ENCODE measurements around the gene C1QB. TPM values are rescaled to one million over a fixed set of nuclear protein-coding genes. Genes with fewer than 3 reads are reported as not detected.
"Not testable (repeated sequence)": the region's sequence is repeated elsewhere in the genome, so short reads cannot be mapped to it uniquely, and the experiment has no call there.

C1QB gene
- polyA plus RNA-seq, 2 donors, result 12.8 to 29.1 TPM

GRCh38 chr1:22673486-22674409 lies 20.7 kb downstream of the C1QB start:
- 16% methylated on average over 17 of the region's 17 CpGs for WGBS, 2 donors
- no peaks in the 10 kb centered on the region for H3K36me3 ChIP-seq (ENCODE audit: control insufficient read depth in 2 of 2, insufficient read depth in 2 of 2, low read length in 1 of 2)
- H3K27ac ChIP-seq (ENCODE audit: low read depth in 2 of 2, low read length in 1 of 2), result no peak overlapping the region
- no peaks in the 10 kb centered on the region for H3K4me1 ChIP-seq (ENCODE audit: control insufficient read depth in 2 of 2, insufficient read depth in 2 of 2, low read length in 1 of 2)
- no peaks in the 10 kb centered on the region for H3K27me3 ChIP-seq (ENCODE audit: control insufficient read depth in 1 of 2, insufficient read depth in 2 of 2, low read length in 2 of 2)
- no peak overlapping the region for H3K4me3 ChIP-seq (ENCODE audit: low read depth in 1 of 2, low read length in 2 of 2)
- no peaks in the 10 kb centered on the region for H3K9me3 ChIP-seq (ENCODE audit: control insufficient read depth in 2 of 2, insufficient read depth in 1 of 2, low read depth in 1 of 2, low read length in 1 of 2)

- Histone ChIP-seq H3K27ac (ENCODE audit: low read depth in 2 of 2, low read length in 1 of 2) (no peak overlapping the region), H3K9me3 (ENCODE audit: control insufficient read depth in 2 of 2, insufficient read depth in 1 of 2, low read depth in 1 of 2, low read length in 1 of 2) (no peaks in the 10 kb centered on the region), H3K36me3 (ENCODE audit: control insufficient read depth in 2 of 2, insufficient read depth in 2 of 2, low read length in 1 of 2) (no peaks in the 10 kb centered on the region), H3K4me3 (ENCODE audit: low read depth in 1 of 2, low read length in 2 of 2) (no peak overlapping the region), H3K27me3 (ENCODE audit: control insufficient read depth in 1 of 2, insufficient read depth in 2 of 2, low read length in 2 of 2) (no peaks in the 10 kb centered on the region), H3K4me1 (ENCODE audit: control insufficient read depth in 2 of 2, insufficient read depth in 2 of 2, low read length in 1 of 2) (no peaks in the 10 kb centered on the region)
- 36 to 41% methylated on average over 1 of the region's 1 CpG for WGBS, 2 donors
These were observed 21.3 kb downstream of the C1QB start for GRCh38 chr1:22674410-22674749.

GRCh38 chr1:22676151-22676550 lies 23.1 kb downstream of the C1QB start:
- not testable (repeated sequence) for H3K4me3 ChIP-seq (ENCODE audit: low read depth in 1 of 2, low read length in 2 of 2); H3K27me3 ChIP-seq (ENCODE audit: control insufficient read depth in 1 of 2, insufficient read depth in 2 of 2, low read length in 2 of 2); H3K4me1 ChIP-seq (ENCODE audit: control insufficient read depth in 2 of 2, insufficient read depth in 2 of 2, low read length in 1 of 2); H3K36me3 ChIP-seq (ENCODE audit: control insufficient read depth in 2 of 2, insufficient read depth in 2 of 2, low read length in 1 of 2); H3K27ac ChIP-seq (ENCODE audit: low read depth in 2 of 2, low read length in 1 of 2); H3K9me3 ChIP-seq (ENCODE audit: control insufficient read depth in 2 of 2, insufficient read depth in 1 of 2, low read depth in 1 of 2, low read length in 1 of 2)
- 88% methylated on average over 15 of the region's 15 CpGs for WGBS, 2 donors

GRCh38 chr1:22676916-22677583 lies 24.0 kb downstream of the C1QB start:
- no peak overlapping the region for H3K4me3 ChIP-seq (ENCODE audit: low read depth in 1 of 2, low read length in 2 of 2)
- H3K27ac ChIP-seq (ENCODE audit: low read depth in 2 of 2, low read length in 1 of 2), result no peak overlapping the region
- no peaks in the 10 kb centered on the region for H3K36me3 ChIP-seq (ENCODE audit: control insufficient read depth in 2 of 2, insufficient read depth in 2 of 2, low read length in 1 of 2)
- H3K4me1 ChIP-seq (ENCODE audit: control insufficient read depth in 2 of 2, insufficient read depth in 2 of 2, low read length in 1 of 2), result no peaks in the 10 kb centered on the region
- no peaks in the 10 kb centered on the region for H3K9me3 ChIP-seq (ENCODE audit: control insufficient read depth in 2 of 2, insufficient read depth in 1 of 2, low read depth in 1 of 2, low read length in 1 of 2)
- 57 to 69% methylated on average over 32 to 37 of the region's 37 CpGs for WGBS, 2 donors
- no peaks in the 10 kb centered on the region for H3K27me3 ChIP-seq (ENCODE audit: control insufficient read depth in 1 of 2, insufficient read depth in 2 of 2, low read length in 2 of 2)

- Histone ChIP-seq H3K27ac (ENCODE audit: low read depth in 2 of 2, low read length in 1 of 2) (no peak overlapping the region), H3K27me3 (ENCODE audit: control insufficient read depth in 1 of 2, insufficient read depth in 2 of 2, low read length in 2 of 2) (no peaks in the 10 kb centered on the region)
- whole genome bisulfite sequencing, 2 donors, result 77 to 89% methylated on average over 13 of the region's 13 CpGs
These were observed 25.2 kb downstream of the C1QB start for GRCh38 chr1:22677931-22678896.

GRCh38 chr1:22680726-22681125 lies 27.7 kb downstream of the C1QB start:
- H3K27ac ChIP-seq (ENCODE audit: low read depth in 2 of 2, low read length in 1 of 2), result no peak overlapping the region
- H3K4me1 ChIP-seq (ENCODE audit: control insufficient read depth in 2 of 2, insufficient read depth in 2 of 2, low read length in 1 of 2), result no peaks in the 10 kb centered on the region
- H3K36me3 ChIP-seq (ENCODE audit: control insufficient read depth in 2 of 2, insufficient read depth in 2 of 2, low read length in 1 of 2), result no peaks in the 10 kb centered on the region
- no peak overlapping the region for H3K4me3 ChIP-seq (ENCODE audit: low read depth in 1 of 2, low read length in 2 of 2)
- 33 to 41% methylated on average over 9 of the region's 9 CpGs for WGBS, 2 donors
- no peaks in the 10 kb centered on the region for H3K27me3 ChIP-seq (ENCODE audit: control insufficient read depth in 1 of 2, insufficient read depth in 2 of 2, low read length in 2 of 2)
- no peaks in the 10 kb centered on the region for H3K9me3 ChIP-seq (ENCODE audit: control insufficient read depth in 2 of 2, insufficient read depth in 1 of 2, low read depth in 1 of 2, low read length in 1 of 2)

More at GRCh38 chr1:22677931-22678896, 25.2 kb downstream of the C1QB start:
- Histone ChIP-seq H3K36me3 (ENCODE audit: control insufficient read depth in 2 of 2, insufficient read depth in 2 of 2, low read length in 1 of 2) (no peaks in the 10 kb centered on the region), H3K4me3 (ENCODE audit: low read depth in 1 of 2, low read length in 2 of 2) (no peak overlapping the region), H3K9me3 (ENCODE audit: control insufficient read depth in 2 of 2, insufficient read depth in 1 of 2, low read depth in 1 of 2, low read length in 1 of 2) (no peaks in the 10 kb centered on the region), H3K4me1 (ENCODE audit: control insufficient read depth in 2 of 2, insufficient read depth in 2 of 2, low read length in 1 of 2) (no peaks in the 10 kb centered on the region)

- H3K36me3 ChIP-seq (ENCODE audit: control insufficient read depth in 2 of 2, insufficient read depth in 2 of 2, low read length in 1 of 2), result no peaks in the 10 kb centered on the region
- no peaks in the 10 kb centered on the region for H3K9me3 ChIP-seq (ENCODE audit: control insufficient read depth in 2 of 2, insufficient read depth in 1 of 2, low read depth in 1 of 2, low read length in 1 of 2)
- H3K4me1 ChIP-seq (ENCODE audit: control insufficient read depth in 2 of 2, insufficient read depth in 2 of 2, low read length in 1 of 2), result no peaks in the 10 kb centered on the region
- H3K27ac ChIP-seq (ENCODE audit: low read depth in 2 of 2, low read length in 1 of 2), result no peak overlapping the region
- no peak overlapping the region for H3K4me3 ChIP-seq (ENCODE audit: low read depth in 1 of 2, low read length in 2 of 2)
- H3K27me3 ChIP-seq (ENCODE audit: control insufficient read depth in 1 of 2, insufficient read depth in 2 of 2, low read length in 2 of 2), result no peaks in the 10 kb centered on the region
- 80 to 82% methylated on average over 15 of the region's 15 CpGs for WGBS, 2 donors
These were observed 28.7 kb downstream of the C1QB start for GRCh38 chr1:22681556-22682276.

GRCh38 chr1:22683547-22683946 lies 30.5 kb downstream of the C1QB start:
- WGBS, 2 donors, result 79 to 81% methylated on average over 1 of the region's 1 CpG
- H3K4me1 ChIP-seq (ENCODE audit: control insufficient read depth in 2 of 2, insufficient read depth in 2 of 2, low read length in 1 of 2), result no peaks in the 10 kb centered on the region
- no peaks in the 10 kb centered on the region for H3K36me3 ChIP-seq (ENCODE audit: control insufficient read depth in 2 of 2, insufficient read depth in 2 of 2, low read length in 1 of 2)
- H3K27ac ChIP-seq (ENCODE audit: low read depth in 2 of 2, low read length in 1 of 2), result no peak overlapping the region
- peaks cover 0 to 3% of the 10 kb centered on the region in 2 donors for H3K27me3 ChIP-seq (ENCODE audit: control insufficient read depth in 1 of 2, insufficient read depth in 2 of 2, low read length in 2 of 2)
- no peak overlapping the region for H3K4me3 ChIP-seq (ENCODE audit: low read depth in 1 of 2, low read length in 2 of 2)
- H3K9me3 ChIP-seq (ENCODE audit: control insufficient read depth in 2 of 2, insufficient read depth in 1 of 2, low read depth in 1 of 2, low read length in 1 of 2), result no peaks in the 10 kb centered on the region

GRCh38 chr1:22685591-22686059 lies 32.6 kb downstream of the C1QB start:
- Histone ChIP-seq H3K4me3 (ENCODE audit: low read depth in 1 of 2, low read length in 2 of 2) (no peak overlapping the region), H3K4me1 (ENCODE audit: control insufficient read depth in 2 of 2, insufficient read depth in 2 of 2, low read length in 1 of 2) (no peaks in the 10 kb centered on the region), H3K36me3 (ENCODE audit: control insufficient read depth in 2 of 2, insufficient read depth in 2 of 2, low read length in 1 of 2) (no peaks in the 10 kb centered on the region), H3K9me3 (ENCODE audit: control insufficient read depth in 2 of 2, insufficient read depth in 1 of 2, low read depth in 1 of 2, low read length in 1 of 2) (no peaks in the 10 kb centered on the region), H3K27me3 (ENCODE audit: control insufficient read depth in 1 of 2, insufficient read depth in 2 of 2, low read length in 2 of 2) (peaks cover 0 to 3% of the 10 kb centered on the region in 2 donors), H3K27ac (ENCODE audit: low read depth in 2 of 2, low read length in 1 of 2) (no peak overlapping the region)
- 43 to 45% methylated on average over 10 of the region's 10 CpGs for WGBS, 2 donors

Data from esophagus (tissue), 2 donors.